BLaER1 (cell line): ENCODE data around the gene UPB1.

Experiments
- H3K27ac ChIP-seq: shearing (Covaris generic); formaldehyde crosslinking; 2 replicates; pipeline ENCODE4 v1.8.1; 2022
- H3K27me3 ChIP-seq: shearing (Covaris generic); formaldehyde crosslinking; 2 replicates; pipeline ENCODE4 v1.8.1; 2022
- H3K36me3 ChIP-seq: shearing (Covaris generic); formaldehyde crosslinking; 2 replicates; pipeline ENCODE4 v1.8.1; 2022
- H3K4me1 ChIP-seq: shearing (Covaris generic); formaldehyde crosslinking; 2 replicates; pipeline ENCODE4 v1.8.1; 2022
- H3K4me2 ChIP-seq: shearing (Covaris generic); formaldehyde crosslinking; 2 replicates; pipeline ENCODE4 v1.8.1; 2022
- H3K4me3 ChIP-seq: shearing (Covaris generic); formaldehyde crosslinking; 2 replicates; pipeline ENCODE4 v1.8.1; 2022
- H3K9ac ChIP-seq: shearing (Covaris generic); formaldehyde crosslinking; 2 replicates; pipeline ENCODE4 v1.8.1; 2022
- H3K9me3 ChIP-seq: shearing (Covaris generic); formaldehyde crosslinking; 2 replicates; pipeline ENCODE4 v1.8.1; 2022
- H4K20me1 ChIP-seq: shearing (Covaris generic); formaldehyde crosslinking; 2 replicates; pipeline ENCODE4 v1.8.1; 2022
- Cebpa-rat ChIP-seq: shearing (Covaris generic); IDR thresholded peaks from 2 replicates; pipeline ENCODE4 v1.8.1; 2022

Gene UPB1

DNA sequence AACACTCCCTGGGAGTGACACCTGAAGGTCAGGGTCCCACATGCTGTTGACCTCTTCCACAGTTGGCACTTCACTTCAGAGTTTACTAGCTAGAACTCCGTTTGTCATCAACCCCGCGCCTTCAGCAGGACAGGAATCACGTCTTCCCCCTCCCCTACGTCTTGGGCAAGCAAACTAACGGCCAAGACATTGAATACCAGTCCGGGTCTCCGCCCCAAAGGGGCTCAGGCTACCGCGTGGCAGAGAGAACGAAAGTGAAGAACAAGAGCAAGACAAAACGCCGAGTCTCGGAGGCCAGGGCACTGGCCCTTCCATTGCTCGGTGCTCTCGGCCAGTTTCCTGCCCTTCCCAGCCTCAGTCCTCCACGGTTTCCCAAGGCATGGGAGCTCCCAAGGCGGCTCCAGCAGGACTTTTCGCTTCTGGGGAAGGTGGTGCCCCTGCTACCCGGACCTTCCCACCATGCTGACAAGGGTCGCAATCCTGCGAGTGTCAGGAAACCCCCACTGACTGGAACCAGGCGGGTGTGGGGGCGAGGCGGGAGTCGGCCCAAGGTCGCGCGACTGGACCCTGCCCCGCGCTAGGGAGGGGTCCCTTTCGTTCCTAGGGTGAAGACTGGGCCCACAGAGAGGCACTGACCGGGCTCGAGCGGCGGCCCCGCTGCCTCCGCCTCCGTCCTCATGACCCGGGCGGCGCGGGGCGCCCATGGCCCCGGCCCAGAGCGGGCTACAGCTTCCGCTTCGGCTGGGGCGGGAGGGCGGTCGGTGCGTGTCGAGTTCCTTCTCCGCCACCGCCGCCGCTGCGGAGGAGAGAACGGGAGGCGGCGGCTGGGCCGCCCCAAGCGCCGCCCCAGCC lies 59.4 kb downstream of the UPB1 start, which contains the start of gene GUCD1:
Gene GUCD1, minus strand, starts transcription at position 826 of the 852 bp plus-strand sequence. Its CDS starts 147 bp downstream, at position 679.
- peak within 1 kb of the TSS; percentile 90 for H3K4me3 ChIP-seq
- H3K9me3 ChIP-seq, result no peaks in the 10 kb centered on the region
- H3K4me2 ChIP-seq, result peak within 1 kb of the TSS; percentile 100
- no peak for TF ChIP-seq Cebpa-rat
- H3K27me3 ChIP-seq, result no peaks in the 10 kb centered on the region
- peak within 1 kb of the TSS; percentile 97 for H3K9ac ChIP-seq
- H4K20me1 ChIP-seq, result peaks cover 88% of the 10 kb centered on the region
- H3K4me1 ChIP-seq, result peaks cover 70% of the 10 kb centered on the region
- H3K36me3 ChIP-seq, result peaks cover 52% of the 10 kb centered on the region
- peak within 1 kb of the TSS; percentile 98 for H3K27ac ChIP-seq

DNA sequence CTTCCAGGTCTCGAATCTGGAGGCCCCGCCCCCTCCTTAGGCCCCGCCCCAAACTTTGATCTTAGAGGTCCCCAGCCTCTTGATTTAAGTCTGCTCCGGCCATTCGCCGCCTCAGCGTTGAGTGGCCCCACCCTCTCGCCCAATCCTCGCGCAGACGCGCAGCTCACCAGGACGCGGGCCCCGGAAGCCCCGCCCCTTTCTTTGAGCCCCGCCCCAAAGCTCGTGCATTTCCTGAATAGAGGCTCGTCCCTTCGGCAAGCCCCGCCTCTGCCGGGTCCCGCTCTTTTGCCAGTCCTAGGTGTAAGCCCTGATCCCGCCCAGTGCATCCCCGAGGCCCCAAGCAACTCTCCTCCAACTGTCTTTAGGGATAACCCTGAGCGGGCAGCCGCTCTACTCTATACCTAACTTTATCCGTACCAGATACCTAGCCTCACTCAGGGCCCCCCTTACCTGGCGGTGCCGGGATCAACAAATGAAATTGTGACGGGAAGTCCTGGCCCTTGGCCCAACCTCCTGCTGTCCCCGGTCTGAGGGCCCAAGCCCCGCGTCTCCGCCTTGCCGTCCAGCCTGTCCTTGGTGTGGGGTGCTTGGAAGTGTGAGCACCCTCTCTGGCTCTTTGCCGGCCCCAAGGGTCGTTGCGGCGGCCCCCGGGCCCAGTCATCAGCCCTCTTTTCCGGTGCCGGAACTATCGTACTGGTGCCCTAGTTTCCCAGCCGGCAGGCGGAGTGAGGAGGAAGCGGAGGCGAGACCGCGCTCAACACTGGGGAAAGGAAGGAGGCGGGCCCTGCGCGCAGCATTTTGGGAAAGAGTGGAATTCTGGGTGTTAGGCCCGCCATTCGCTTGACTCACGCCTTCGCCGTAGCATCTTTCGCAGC lies 60.3 kb downstream of the UPB1 start, which contains the start of gene SNRPD3:
Gene SNRPD3, plus strand, starts transcription at position 835 of the 875 bp plus-strand sequence. CDS start 1,676 bp downstream, outside the sequence.
- Histone ChIP-seq H3K27ac (peak within 1 kb of the TSS; percentile 98), H3K36me3 (peaks cover 52% of the 10 kb centered on the region), H3K4me3 (peak within 1 kb of the TSS; percentile 90), H3K9ac (peak within 1 kb of the TSS; percentile 97), H3K4me2 (peak within 1 kb of the TSS; percentile 100), H4K20me1 (peaks cover 88% of the 10 kb centered on the region), H3K9me3 (no peaks in the 10 kb centered on the region), H3K27me3 (no peaks in the 10 kb centered on the region), H3K4me1 (peaks cover 72% of the 10 kb centered on the region)
- TF ChIP-seq Cebpa-rat, result no peak

DNA sequence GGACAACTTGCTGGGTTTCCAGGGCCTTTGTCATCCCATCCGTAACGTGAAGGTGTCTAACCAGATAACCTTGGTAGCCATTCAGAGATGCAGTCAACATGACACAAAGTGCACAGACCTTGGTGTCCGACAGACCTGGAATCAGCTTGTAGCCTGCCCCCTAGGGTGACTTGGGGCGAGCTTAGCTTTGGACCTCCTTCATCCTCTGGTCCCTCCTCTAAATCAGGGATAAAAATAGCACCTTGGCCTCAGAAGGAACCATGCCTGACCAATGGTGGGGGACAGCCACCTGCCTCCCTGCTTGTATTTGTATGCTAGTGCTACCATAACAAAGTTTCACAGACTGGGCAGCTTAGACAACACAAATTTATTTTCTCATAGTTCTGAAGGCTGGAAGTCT lies 64.3 kb downstream of the UPB1 start:
- Histone ChIP-seq H4K20me1 (peaks cover 88% of the 10 kb centered on the region), H3K36me3 (peaks cover 74% of the 10 kb centered on the region), H3K4me1 (peaks cover 34% of the 10 kb centered on the region)

DNA sequence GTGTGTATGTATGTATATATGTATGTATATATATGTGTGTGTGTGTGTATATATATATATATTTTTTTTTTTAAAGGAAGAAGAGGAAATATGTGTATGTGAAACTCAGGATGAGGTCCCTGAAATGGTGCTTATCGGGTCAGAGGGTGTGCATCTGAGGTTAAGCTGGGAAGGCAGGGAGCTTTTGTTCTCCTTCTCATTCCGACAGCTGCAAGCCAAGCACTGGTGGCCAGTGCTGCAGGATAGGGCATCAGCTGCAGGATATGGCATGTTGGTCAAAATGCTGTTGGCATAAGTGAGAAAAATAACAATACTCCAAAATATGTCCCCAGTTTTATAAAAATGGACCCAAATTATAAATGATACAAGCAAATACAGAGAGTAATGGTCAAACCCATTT lies 68.1 kb downstream of the UPB1 start:
- TF ChIP-seq Cebpa-rat, result no peak
- peaks cover 15% of the 10 kb centered on the region for H3K4me1 ChIP-seq
- no peaks in the 10 kb centered on the region for H3K27me3 ChIP-seq
- no peak overlapping the region for H3K9ac ChIP-seq
- no peaks in the 10 kb centered on the region for H3K9me3 ChIP-seq
- no peak overlapping the region for H3K4me3 ChIP-seq
- no peak overlapping the region for H3K4me2 ChIP-seq
- H3K36me3 ChIP-seq, result peaks cover 100% of the 10 kb centered on the region
- H4K20me1 ChIP-seq, result peaks cover 100% of the 10 kb centered on the region
- no peak overlapping the region for H3K27ac ChIP-seq

More for the DNA sequence above, 64.3 kb downstream of the UPB1 start:
- Histone ChIP-seq H3K27me3 (no peaks in the 10 kb centered on the region), H3K27ac (no peak overlapping the region), H3K9me3 (no peaks in the 10 kb centered on the region), H3K9ac (no peak overlapping the region), H3K4me3 (no peak overlapping the region), H3K4me2 (peak overlapping the region; percentile 1; the same call in 1 of the 2 replicates)
- no peak for TF ChIP-seq Cebpa-rat

DNA sequence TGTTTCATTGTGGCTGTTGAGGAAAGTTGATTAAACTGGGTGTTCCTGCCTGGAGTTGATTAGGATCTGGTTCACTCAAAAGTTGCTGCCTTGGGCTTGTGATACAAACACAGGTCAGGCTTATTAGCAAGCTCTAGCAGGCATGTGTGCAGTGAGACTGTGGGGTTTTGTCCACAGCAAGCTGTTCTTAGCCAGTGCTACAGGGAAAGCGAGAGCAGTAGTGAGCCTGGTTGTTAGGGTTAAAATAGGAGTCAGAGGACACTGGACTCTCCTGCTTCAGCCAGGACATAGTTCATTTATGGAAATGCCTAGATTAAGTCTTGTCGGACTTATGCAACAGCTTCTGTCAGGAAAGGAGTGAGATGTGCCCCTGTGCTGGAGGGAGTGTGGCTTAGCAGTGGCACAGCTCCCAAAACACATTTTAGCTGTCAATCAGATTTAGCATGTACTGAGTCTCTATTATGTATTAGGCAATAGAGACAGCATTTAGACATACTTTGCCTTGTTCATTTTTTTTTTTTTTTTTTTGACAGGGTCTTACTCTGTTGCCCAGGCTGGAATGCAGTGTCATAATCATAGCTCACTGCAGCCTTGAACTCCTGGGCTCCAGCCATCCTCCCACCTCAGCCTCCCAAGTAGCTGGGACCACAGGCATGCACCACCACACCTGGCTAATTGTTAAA lies 69.4 kb downstream of the UPB1 start:
- no peak for TF ChIP-seq Cebpa-rat
- H3K4me3 ChIP-seq, result no peak overlapping the region
- peaks cover 100% of the 10 kb centered on the region for H4K20me1 ChIP-seq
- H3K9me3 ChIP-seq, result no peaks in the 10 kb centered on the region
- H3K27me3 ChIP-seq, result no peaks in the 10 kb centered on the region
- H3K9ac ChIP-seq, result no peak overlapping the region
- H3K27ac ChIP-seq, result no peak overlapping the region
- peaks cover 3% of the 10 kb centered on the region for H3K4me1 ChIP-seq
- H3K36me3 ChIP-seq, result peaks cover 100% of the 10 kb centered on the region
- H3K4me2 ChIP-seq, result no peak overlapping the region

DNA sequence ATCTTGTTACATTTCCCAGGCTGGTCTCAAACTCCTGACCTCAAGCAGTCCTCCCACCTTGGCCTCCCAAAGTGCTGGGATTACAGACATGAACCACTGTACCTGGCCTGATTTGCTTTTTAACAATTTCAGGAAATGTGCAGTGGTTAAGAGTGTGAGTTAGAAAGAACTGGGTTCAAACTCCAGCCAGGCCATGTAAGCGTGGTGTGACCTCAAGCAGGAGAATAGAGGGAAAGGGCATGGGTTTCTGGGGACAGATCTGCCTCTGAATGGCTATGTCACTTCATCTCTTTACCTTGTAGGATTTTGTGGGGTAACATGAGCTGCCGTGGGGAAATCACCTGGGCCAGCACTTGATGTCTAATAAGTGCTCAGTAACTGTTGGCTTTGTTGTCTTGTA lies 69.9 kb downstream of the UPB1 start:
- Histone ChIP-seq H3K27me3 (no peaks in the 10 kb centered on the region), H3K9ac (no peak overlapping the region), H3K4me3 (no peak overlapping the region), H3K36me3 (peaks cover 100% of the 10 kb centered on the region), H3K9me3 (no peaks in the 10 kb centered on the region), H3K27ac (no peak overlapping the region), H4K20me1 (peaks cover 100% of the 10 kb centered on the region), H3K4me1 (no peaks in the 10 kb centered on the region), H3K4me2 (no peak overlapping the region)
- no peak for TF ChIP-seq Cebpa-rat

DNA sequence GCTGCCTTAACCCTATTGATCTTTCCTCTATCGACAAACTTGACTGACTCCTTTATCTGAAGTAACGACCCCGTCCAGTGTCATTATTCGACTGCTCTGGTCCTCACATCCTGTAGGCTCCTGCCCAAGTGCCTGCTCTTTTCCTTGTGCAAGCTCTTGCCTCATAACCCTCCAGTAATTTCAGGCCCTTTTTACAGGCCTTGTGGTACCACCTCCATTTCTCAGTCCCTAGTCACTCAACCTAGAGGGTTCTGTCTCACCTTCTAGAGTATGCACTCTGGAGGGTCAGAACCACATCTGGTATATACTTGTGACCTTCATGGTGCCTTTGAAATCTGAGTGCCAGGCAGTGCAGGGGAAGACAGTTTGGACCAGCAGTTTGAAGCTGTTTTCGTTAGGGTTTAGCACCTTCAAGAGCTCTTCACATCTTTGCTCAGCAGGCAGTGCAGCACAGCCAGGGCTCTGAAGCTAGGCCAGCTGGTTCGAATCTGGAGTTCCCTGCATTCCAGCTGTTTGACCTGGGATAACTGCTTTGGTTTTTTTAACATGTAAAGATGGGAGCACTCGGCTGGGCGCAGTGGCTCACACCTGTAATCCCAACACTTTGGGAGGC lies 71.9 kb downstream of the UPB1 start:
- Histone ChIP-seq H3K27me3 (no peaks in the 10 kb centered on the region), H3K4me3 (no peak overlapping the region), H3K4me2 (no peak overlapping the region), H3K9ac (no peak overlapping the region), H4K20me1 (peaks cover 96% of the 10 kb centered on the region), H3K36me3 (peaks cover 100% of the 10 kb centered on the region), H3K9me3 (no peaks in the 10 kb centered on the region), H3K4me1 (no peaks in the 10 kb centered on the region), H3K27ac (no peak overlapping the region)
- no peak for TF ChIP-seq Cebpa-rat

DNA sequence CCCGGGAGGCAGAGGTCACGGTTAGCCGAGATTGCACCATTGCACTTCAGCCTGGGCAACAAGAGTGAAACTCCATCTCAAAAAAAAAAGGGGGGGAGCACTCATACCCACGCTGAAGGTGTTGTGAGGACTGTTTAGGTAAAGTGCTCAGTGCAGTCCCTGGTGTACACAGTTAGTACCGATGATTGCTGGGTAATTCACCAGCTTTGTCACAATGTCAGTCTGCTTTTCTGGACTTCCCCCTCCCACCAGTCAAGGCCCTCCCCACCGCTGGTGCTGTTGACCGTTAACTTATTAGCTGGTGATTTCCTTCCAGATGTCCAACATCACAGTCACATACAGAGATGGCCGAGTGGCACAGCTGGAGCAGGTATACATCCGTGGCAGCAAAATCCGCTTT lies 72.5 kb downstream of the UPB1 start:
- H3K4me1 ChIP-seq, result no peaks in the 10 kb centered on the region
- peaks cover 96% of the 10 kb centered on the region for H4K20me1 ChIP-seq
- no peak overlapping the region for H3K4me3 ChIP-seq
- H3K9ac ChIP-seq, result no peak overlapping the region
- H3K27ac ChIP-seq, result no peak overlapping the region
- no peaks in the 10 kb centered on the region for H3K27me3 ChIP-seq
- H3K9me3 ChIP-seq, result no peaks in the 10 kb centered on the region
- TF ChIP-seq Cebpa-rat, result no peak
- H3K4me2 ChIP-seq, result no peak overlapping the region
- peaks cover 100% of the 10 kb centered on the region for H3K36me3 ChIP-seq

DNA sequence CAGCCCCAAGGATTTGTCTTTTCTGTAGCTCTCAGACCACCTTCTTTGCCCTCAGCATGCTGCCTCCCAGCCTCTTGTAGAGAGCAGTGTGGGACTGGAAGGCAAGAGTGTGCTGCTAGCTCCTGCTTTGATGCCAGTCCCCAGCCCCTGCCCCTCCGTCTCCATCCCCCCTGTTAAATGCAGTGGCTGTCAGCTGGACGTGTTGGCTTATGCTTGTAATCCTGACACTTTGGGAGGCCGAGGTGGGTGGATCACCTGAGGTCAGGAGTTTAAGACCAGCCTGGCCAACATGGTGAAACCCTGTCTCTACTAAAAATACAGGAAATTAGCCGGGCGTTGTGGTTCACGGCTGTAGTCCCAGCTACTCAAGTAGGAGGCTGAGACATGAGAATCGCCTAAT lies 76.1 kb downstream of the UPB1 start:
- no peak overlapping the region for H3K4me2 ChIP-seq
- no peaks in the 10 kb centered on the region for H3K27me3 ChIP-seq
- no peaks in the 10 kb centered on the region for H3K9me3 ChIP-seq
- H3K27ac ChIP-seq, result no peak overlapping the region
- H4K20me1 ChIP-seq, result peaks cover 87% of the 10 kb centered on the region
- TF ChIP-seq Cebpa-rat, result no peak
- H3K4me3 ChIP-seq, result no peak overlapping the region
- no peaks in the 10 kb centered on the region for H3K4me1 ChIP-seq
- H3K36me3 ChIP-seq, result peaks cover 95% of the 10 kb centered on the region
- H3K9ac ChIP-seq, result no peak overlapping the region
